PC-9 (cell line): ENCODE results near the gene ORMDL1. TPM values are rescaled to one million over a fixed set of nuclear protein-coding genes. Genes with fewer than 3 reads are reported as not detected.
"Not testable (repeated sequence)": the region's sequence is repeated elsewhere in the genome, so short reads cannot be mapped to it uniquely, and the experiment has no call there.

Source experiments
- BruUV-seq: library from RNA; stranded (reverse); fragments of 400-500 nt; replicated peaks from 2 replicates; lab custom pipeline; 2021; lab: Mats Ljungman, UMichigan
- CTCF ChIA-PET: fragments of 300-600 bp; sonication (Branson Sonifier 250); formaldehyde crosslinking; loops from one replicate; lab custom pipeline; 2022; ENCODE audit warnings: antibody characterized with exemption; lab: Charles Lee
- POLR2A ChIA-PET: fragments of 300-600 bp; sonication (Branson Sonifier 250); formaldehyde crosslinking; loops from one replicate; lab custom pipeline; 2022; ENCODE audit warnings: antibody characterized with exemption; ENCODE audit not compliant: unreplicated experiment; lab: Charles Lee
- DNase-seq, 2 experiments: peaks; one replicate each; pipeline versions ENCODE4 v3.0.0 to v3.0.0-alpha.2; 2015 to 2022; ENCODE audit warnings: mixed read lengths in 1 of 2
- H2AFZ ChIP-seq: fragments of 200-600 bp; sonication (generic); 2 replicates; pipeline ENCODE4 v1.8.1; 2017; ENCODE audit warnings: antibody characterized with exemption
- H3F3A ChIP-seq: fragments of 200-600 bp; sonication (generic); 2 replicates; pipeline ENCODE4 v1.8.1; 2017; ENCODE audit warnings: antibody characterized with exemption, mild to moderate bottlenecking, low read depth; ENCODE audit not compliant: insufficient read depth
- H3K27ac ChIP-seq: fragments of 200-600 bp; sonication (generic); 2 replicates; pipeline ENCODE4 v1.6.1; 2016; ENCODE audit warnings: mixed run types
- H3K27me3 ChIP-seq: fragments of 200-600 bp; sonication (generic); 2 replicates; pipeline ENCODE4 v1.6.1; 2016; ENCODE audit warnings: low read depth, mixed run types; ENCODE audit not compliant: insufficient read depth
- H3K36me3 ChIP-seq: fragments of 200-600 bp; sonication (generic); 2 replicates; pipeline ENCODE4 v1.6.1; 2016; ENCODE audit warnings: low read depth, mixed run types
- H3K4me1 ChIP-seq: fragments of 200-600 bp; sonication (generic); replicated peaks from 2 replicates; pipeline ENCODE4 v1.6.1; 2016; ENCODE audit warnings: mixed run types; ENCODE audit not compliant: insufficient read depth
- H3K4me2 ChIP-seq: fragments of 200-600 bp; sonication (generic); 2 replicates; pipeline ENCODE4 v1.6.1; 2017; ENCODE audit warnings: mixed run types
- H3K4me3 ChIP-seq: fragments of 200-600 bp; sonication (generic); 2 replicates; pipeline ENCODE4 v1.6.1; 2016; ENCODE audit warnings: mixed run types
- H3K79me2 ChIP-seq: fragments of 200-600 bp; sonication (generic); 2 replicates; pipeline ENCODE4 v1.6.1; 2017; ENCODE audit warnings: low read depth, mixed run types
- H3K9me2 ChIP-seq: fragments of 200-600 bp; sonication (generic); 2 replicates; pipeline ENCODE4 v1.8.1; 2017; ENCODE audit warnings: mild to moderate bottlenecking; ENCODE audit not compliant: insufficient read depth
- H3K9me3 ChIP-seq: fragments of 200-600 bp; sonication (generic); 2 replicates; pipeline ENCODE4 v1.8.1; 2016; ENCODE audit warnings: low read depth; ENCODE audit not compliant: insufficient read depth
- H4K20me1 ChIP-seq: fragments of 200-600 bp; sonication (generic); 2 replicates; pipeline ENCODE4 v1.8.1; 2017; ENCODE audit not compliant: insufficient read depth
- EZH2 ChIP-seq: fragments of 200-600 bp; sonication (generic); IDR thresholded peaks from 2 replicates; pipeline ENCODE4 v1.8.0; 2017; ENCODE audit warnings: antibody characterized with exemption, low read depth
- intact Hi-C: fragments of 100-400 bp; cut with micrococcal nuclease; formaldehyde crosslinking; loops from one replicate; pipeline ENCODE4 v1.10.0; 2022; ENCODE audit not compliant: unreplicated experiment
- total RNA-seq: library from RNA; stranded (reverse); gene quantifications from 2 replicates; pipeline ENCODE4 v1.2.3, GENCODE V29; 2021
- TF ChIP-seq, protein P1 (sequence below): fragments of 200-600 bp; sonication (generic); conservative IDR thresholded peaks from 2 replicates; pipeline ENCODE4 v1.6.1; 2017; ENCODE audit warnings: mixed run types, antibody characterized with exemption, mild to moderate bottlenecking, moderate library complexity

ORMDL1 gene
- total RNA-seq, 1 experiment from 2014 or later: 32.7 TPM

DNA sequence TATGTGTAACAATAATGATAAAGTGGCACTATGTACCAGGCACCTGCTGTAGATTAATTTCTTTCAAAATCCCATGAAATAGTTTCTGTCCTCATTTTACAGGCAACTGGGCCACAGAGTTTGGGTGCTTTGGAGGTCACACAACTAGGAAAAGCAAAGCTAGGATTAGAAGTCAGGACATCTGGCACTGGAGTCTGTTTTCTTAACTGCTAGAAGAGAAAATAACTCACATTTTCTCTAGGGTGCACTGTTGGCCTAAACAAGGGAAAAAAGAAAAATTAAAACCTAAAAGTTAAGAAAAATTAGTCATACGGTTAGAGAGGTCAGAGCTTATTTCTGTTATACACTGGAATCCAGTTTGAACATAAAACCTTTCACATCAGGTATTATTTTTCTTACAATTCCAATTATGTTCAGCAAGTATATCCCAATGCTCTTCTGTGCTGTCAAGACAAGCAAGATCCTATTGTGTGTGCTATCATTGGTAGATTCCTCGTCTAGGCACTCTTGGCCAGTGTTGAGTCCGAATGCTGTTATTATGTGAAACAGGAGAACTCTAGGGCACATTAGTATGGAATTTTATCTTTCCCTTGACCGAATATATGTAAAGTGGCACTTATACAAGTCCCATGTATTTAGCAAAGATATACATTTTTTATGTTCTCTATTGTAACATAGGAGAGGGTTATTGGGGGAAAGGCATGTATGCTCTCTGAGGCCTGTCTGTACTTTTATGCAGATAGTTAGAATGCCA, 20.1 kb downstream of the ORMDL1 start:
- no peaks in the 10 kb centered on the region for H3K27me3 ChIP-seq
- peaks cover 8% of the 10 kb centered on the region; the same call in 1 of the 2 replicates for H3F3A ChIP-seq
- H3K4me2 ChIP-seq: peak overlapping the region; percentile 83
- no peaks in the 10 kb centered on the region for H4K20me1 ChIP-seq
- H3K4me1 ChIP-seq: peaks cover 6% of the 10 kb centered on the region; the same call in 1 of the 2 replicates
- no peaks in the 10 kb centered on the region for H3K36me3 ChIP-seq
- no peaks in the 10 kb centered on the region; the same call in 1 of the 2 replicates for H3K9me2 ChIP-seq
- ChIA-PET CTCF (interaction anchor here (0.8 kb wide), 1 partner anchor 508 kb away, joined by 10 read pairs; no protein-coding TSS in a partner anchor), POLR2A (interaction anchor here (0.7 kb wide), 1 partner anchor 16 kb away, joined by 3 read pairs; no protein-coding TSS in a partner anchor)
- BruUV-seq: no TSS peak
- H3K9me3 ChIP-seq: no peaks in the 10 kb centered on the region
- no peak for TF ChIP-seq EZH2
- TF ChIP-seq, protein P1, sequence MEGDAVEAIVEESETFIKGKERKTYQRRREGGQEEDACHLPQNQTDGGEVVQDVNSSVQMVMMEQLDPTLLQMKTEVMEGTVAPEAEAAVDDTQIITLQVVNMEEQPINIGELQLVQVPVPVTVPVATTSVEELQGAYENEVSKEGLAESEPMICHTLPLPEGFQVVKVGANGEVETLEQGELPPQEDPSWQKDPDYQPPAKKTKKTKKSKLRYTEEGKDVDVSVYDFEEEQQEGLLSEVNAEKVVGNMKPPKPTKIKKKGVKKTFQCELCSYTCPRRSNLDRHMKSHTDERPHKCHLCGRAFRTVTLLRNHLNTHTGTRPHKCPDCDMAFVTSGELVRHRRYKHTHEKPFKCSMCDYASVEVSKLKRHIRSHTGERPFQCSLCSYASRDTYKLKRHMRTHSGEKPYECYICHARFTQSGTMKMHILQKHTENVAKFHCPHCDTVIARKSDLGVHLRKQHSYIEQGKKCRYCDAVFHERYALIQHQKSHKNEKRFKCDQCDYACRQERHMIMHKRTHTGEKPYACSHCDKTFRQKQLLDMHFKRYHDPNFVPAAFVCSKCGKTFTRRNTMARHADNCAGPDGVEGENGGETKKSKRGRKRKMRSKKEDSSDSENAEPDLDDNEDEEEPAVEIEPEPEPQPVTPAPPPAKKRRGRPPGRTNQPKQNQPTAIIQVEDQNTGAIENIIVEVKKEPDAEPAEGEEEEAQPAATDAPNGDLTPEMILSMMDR: no peak
- intact Hi-C loops: loop anchor here (1.0 kb wide), 2 partner anchors 20 to 323 kb away; partner anchors contain the start of genes ORMDL1, PMS1 and WDR75
- H3K4me3 ChIP-seq: peak overlapping the region; percentile 81
- no peak for DNase-seq
- H3K79me2 ChIP-seq: no peaks in the 10 kb centered on the region
- H2AFZ ChIP-seq: peak overlapping the region; percentile 97; the same call in 1 of the 2 replicates
- H3K27ac ChIP-seq: no peak overlapping the region

DNA sequence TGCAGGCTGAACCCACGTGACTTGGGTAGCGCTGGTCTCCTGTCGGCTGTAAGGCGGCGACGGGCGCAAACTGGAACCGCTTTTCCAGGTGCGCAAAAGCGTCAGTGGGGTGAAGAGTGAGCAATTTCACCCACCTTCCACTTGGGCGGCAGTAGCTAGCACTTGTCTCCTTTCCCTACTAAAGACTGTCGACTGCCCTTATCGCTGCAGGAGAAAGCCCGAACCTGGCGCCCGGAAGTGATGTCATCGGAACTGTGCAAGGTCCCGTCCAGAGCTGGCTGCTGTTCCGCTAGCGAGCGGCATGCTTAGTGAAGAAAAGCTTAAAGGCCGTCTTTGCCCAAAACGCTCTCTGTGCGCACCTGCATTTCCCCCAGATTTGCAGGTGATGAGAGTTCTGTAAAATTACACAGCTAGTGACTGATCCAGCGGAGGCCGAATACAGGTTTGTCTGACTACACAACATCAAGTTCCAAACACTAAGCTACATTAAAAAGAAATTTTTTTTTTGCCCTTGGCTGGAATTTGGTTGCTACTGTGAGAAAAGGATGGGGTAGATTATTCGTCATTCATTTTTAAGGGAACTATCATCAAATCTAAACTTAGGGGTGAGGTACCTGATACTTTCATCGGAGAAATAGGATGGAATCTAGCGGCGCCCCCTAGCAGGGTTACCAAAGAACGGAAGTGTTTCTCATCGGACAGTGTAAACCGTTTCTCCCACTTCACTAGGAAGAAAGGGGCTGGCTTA, 21.4 kb downstream of the ORMDL1 start, which contains the start of gene OSGEPL1:
Gene OSGEPL1 (minus strand): TSS at position 242 of the 748 bp plus-strand sequence. CDS start 1,152 bp downstream, outside the sequence.
- H3K9me2 ChIP-seq: no peaks in the 10 kb centered on the region; the same call in 1 of the 2 replicates
- peak within 1 kb of the TSS; percentile 83 for H3K4me2 ChIP-seq
- ChIA-PET CTCF (interaction anchor here (0.5 kb wide), 1 partner anchor 260 kb away, joined by 3 read pairs; no protein-coding TSS in a partner anchor), POLR2A (interaction anchor here (0.6 to 1.2 kb wide), 4 partner anchors 18 to 556 kb away, joined by 3 to 10 read pairs (median 5); partner anchors contain the start of gene SLC40A1)
- TF ChIP-seq, protein P1: peak; percentile 61; the same call in 1 of the 2 replicates
- no peak for TF ChIP-seq EZH2
- H3K4me1 ChIP-seq: peaks cover 6% of the 10 kb centered on the region; the same call in 1 of the 2 replicates
- no peaks in the 10 kb centered on the region for H3K36me3 ChIP-seq
- H3K27me3 ChIP-seq: no peaks in the 10 kb centered on the region
- H3K79me2 ChIP-seq: no peaks in the 10 kb centered on the region
- H3K27ac ChIP-seq: peak within 1 kb of the TSS; percentile 70
- intact Hi-C loops: loop anchor here (1.0 kb wide), 3 partner anchors 22 to 321 kb away; partner anchors contain the start of genes ASNSD1, ORMDL1, PMS1 and WDR75
- peaks cover 8% of the 10 kb centered on the region; the same call in 1 of the 2 replicates for H3F3A ChIP-seq
- H2AFZ ChIP-seq: peak within 1 kb of the TSS; percentile 97
- no peaks in the 10 kb centered on the region for H4K20me1 ChIP-seq
- peak; percentile 80 to 85 for DNase-seq
- BruUV-seq: TSS peak; percentile 71
- peak within 1 kb of the TSS; percentile 81 for H3K4me3 ChIP-seq
- no peaks in the 10 kb centered on the region for H3K9me3 ChIP-seq

DNA sequence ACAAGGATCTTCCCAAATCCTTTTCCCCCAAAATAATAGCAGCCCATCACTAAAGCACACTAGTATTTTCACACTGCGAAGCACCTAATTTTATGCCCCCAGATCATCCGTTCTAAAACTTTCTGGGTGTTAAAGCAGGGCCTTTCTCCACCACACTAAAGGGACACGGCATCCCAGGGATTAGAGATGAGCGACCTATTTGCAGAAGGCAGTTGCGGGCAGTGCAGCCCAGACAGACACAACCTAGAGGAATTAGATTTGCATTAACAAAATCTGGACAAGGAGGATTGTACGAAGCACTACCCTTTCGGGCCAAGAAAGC, 21.9 kb downstream of the ORMDL1 start:
- TF ChIP-seq EZH2: no peak
- TF ChIP-seq, protein P1: no peak
- BruUV-seq: TSS peak; percentile 65
- intact Hi-C loops: loop anchor here (1.0 kb wide), 1 partner anchor 101 kb away; the partner anchor contains the start of gene ASNSD1
- Histone ChIP-seq H4K20me1 (no peaks in the 10 kb centered on the region), H3K27ac (peak overlapping the region; percentile 70), H3K36me3 (no peaks in the 10 kb centered on the region), H3K27me3 (no peaks in the 10 kb centered on the region), H2AFZ (peak overlapping the region; percentile 97), H3K4me1 (peaks cover 6% of the 10 kb centered on the region; the same call in 1 of the 2 replicates), H3F3A (peaks cover 8% of the 10 kb centered on the region; the same call in 1 of the 2 replicates), H3K9me3 (no peaks in the 10 kb centered on the region), H3K9me2 (no peaks in the 10 kb centered on the region; the same call in 1 of the 2 replicates), H3K79me2 (no peaks in the 10 kb centered on the region), H3K4me3 (peak overlapping the region; percentile 81), H3K4me2 (peak overlapping the region; percentile 83)
- no peak for DNase-seq
- ChIA-PET POLR2A (interaction anchor here (0.6 to 1.2 kb wide), 2 partner anchors 182 to 556 kb away, joined by 3 to 4 read pairs; partner anchors contain the start of gene SLC40A1), CTCF (no interaction called here)

DNA sequence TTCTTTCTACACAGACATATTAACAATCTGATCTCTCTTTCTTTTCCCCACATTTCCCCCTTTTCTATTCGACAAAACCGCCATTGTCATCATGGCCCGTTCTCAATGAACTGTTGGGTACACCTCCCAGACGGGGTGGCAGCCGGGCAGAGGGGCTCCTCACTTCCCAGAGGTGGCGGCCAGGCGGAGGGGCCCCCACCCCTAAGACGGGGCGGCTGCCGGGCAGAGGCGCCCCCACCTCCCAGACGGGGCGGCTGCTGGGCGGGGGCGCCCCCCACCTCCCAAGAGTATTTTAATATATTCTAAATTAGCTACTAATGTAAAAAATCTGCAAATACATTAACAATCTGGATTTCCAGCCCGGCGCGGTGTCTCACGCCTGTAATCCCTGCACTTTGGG, 24.0 kb downstream of the ORMDL1 start:
- POLR2A ChIA-PET: interaction anchor here (0.6 kb wide), 1 partner anchor 64 kb away, joined by 5 read pairs; no protein-coding TSS in a partner anchor
- intact Hi-C loops, H4K20me1 ChIP-seq: not testable (repeated sequence)

More for the DNA sequence above, 24.0 kb downstream of the ORMDL1 start:
- H3K9me3 ChIP-seq, H3K27ac ChIP-seq, BruUV-seq, CTCF ChIA-PET, DNase-seq, H3K4me1 ChIP-seq, H3K36me3 ChIP-seq, H2AFZ ChIP-seq, H3K79me2 ChIP-seq, H3K27me3 ChIP-seq, H3K4me3 ChIP-seq, H3K9me2 ChIP-seq, H3K4me2 ChIP-seq, H3F3A ChIP-seq: not testable (repeated sequence)
